NB4 (cell line): ENCODE data around the gene PPY.
"Not testable (repeated sequence)": the region's sequence is repeated elsewhere in the genome, so short reads cannot be mapped to it uniquely, and the experiment has no call there.

Experiments
- DNase-seq: peaks from one replicate; pipeline ENCODE4 v3.0.0; 2010; ENCODE audit warnings: low read depth
- H3K4me3 ChIP-seq: one replicate; pipeline ENCODE4 v1.5.1; 2011; ENCODE audit warnings: mild to moderate bottlenecking, low read depth, low read length, moderate library complexity
- CTCF ChIP-seq: IDR thresholded peaks from one replicate; pipeline ENCODE4 v1.5.1; 2012; ENCODE audit warnings: low read depth, low read length
- MAX ChIP-seq: IDR thresholded peaks from 2 replicates; pipeline ENCODE4 v1.6.1; 2011; ENCODE audit warnings: low read depth, low read length
- MYC ChIP-seq: IDR thresholded peaks from 2 replicates; pipeline ENCODE4 v1.6.1; 2011; ENCODE audit warnings: low read depth, low read length
- POLR2A ChIP-seq: IDR thresholded peaks from 2 replicates; pipeline ENCODE4 v1.6.1; 2011; ENCODE audit warnings: mild to moderate bottlenecking; ENCODE audit not compliant: insufficient read length; ENCODE audit errors: extremely low read depth

The PPY gene

GRCh38 chr17:43976963-43977837, 34.9 kb upstream of the PPY start:
- TF ChIP-seq POLR2A = no peak
- TF ChIP-seq MYC = no peak
- no peak for TF ChIP-seq CTCF
- no peak for DNase-seq
- no peak overlapping the region for H3K4me3 ChIP-seq

GRCh38 chr17:43975898-43976297, 33.6 kb upstream of the PPY start:
- DNase-seq = no peak
- no peak for TF ChIP-seq MYC
- TF ChIP-seq MAX = no peak
- no peak for TF ChIP-seq CTCF
- TF ChIP-seq POLR2A = no peak
- no peak overlapping the region for H3K4me3 ChIP-seq

GRCh38 chr17:43974382-43975266, 32.3 kb upstream of the PPY start:
- DNase-seq = no peak
- no peak overlapping the region for H3K4me3 ChIP-seq
- TF ChIP-seq MAX = no peak
- TF ChIP-seq CTCF = no peak
- TF ChIP-seq POLR2A = no peak
- TF ChIP-seq MYC = no peak

GRCh38 chr17:43972444-43973212, 30.4 kb upstream of the PPY start:
- H3K4me3 ChIP-seq, DNase-seq: not testable (repeated sequence)

- DNase-seq, H3K4me3 ChIP-seq: not testable (repeated sequence)
Observed at GRCh38 chr17:43971436-43971835, 29.2 kb upstream of the PPY start.

GRCh38 chr17:43970366-43970765, 28.1 kb upstream of the PPY start:
- TF ChIP-seq CTCF = no peak
- TF ChIP-seq MAX = no peak
- no peak for TF ChIP-seq MYC
- TF ChIP-seq POLR2A = no peak
- DNase-seq = no peak
- H3K4me3 ChIP-seq = no peak overlapping the region
